ENCODE results near the gene ANAPC15. TPM values are rescaled to one million over a fixed set of nuclear protein-coding genes. Genes with fewer than 3 reads are reported as not detected.

Gene ANAPC15
- total and polyA plus RNA-seq, 2 of the 13 experiments (the other 11 are each of a cell fraction or from before 2014, with no cell fraction given): 18.8 to 25.7 TPM

DNA sequence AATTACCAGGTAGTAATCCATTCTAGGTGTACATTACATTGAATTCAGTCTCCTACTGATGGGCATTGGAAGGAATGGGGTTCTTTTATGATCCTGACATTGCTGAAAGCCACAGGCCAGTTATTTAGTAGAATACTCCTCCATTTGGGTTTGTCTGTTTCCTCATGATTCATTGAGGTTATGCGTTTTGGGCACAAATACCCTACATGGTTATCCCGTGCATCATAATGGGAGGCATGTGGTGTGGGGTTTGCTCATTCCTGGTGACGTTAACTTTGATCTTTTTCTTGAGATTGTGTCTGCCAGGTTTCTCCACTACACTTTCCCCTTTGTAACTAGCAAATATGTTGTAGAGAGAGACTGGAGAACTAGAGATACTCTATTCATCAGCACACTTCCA lies 28.6 kb upstream of the ANAPC15 start:
- no peak overlapping the region for H3K9ac ChIP-seq (ENCODE audit: insufficient read depth, low read depth, low read length)
- peaks cover 0 to 1% of the 10 kb centered on the region in 2 experiments; a peak in 2 of 5 replicates for H3K27me3 ChIP-seq (ENCODE audit: control insufficient read depth in 1 of 2, insufficient read depth in 2 of 2, low read length in 2 of 2)
- no peaks in the 10 kb centered on the region for H3K36me3 ChIP-seq (replicated peaks in 1 of 2; ENCODE audit: control insufficient read depth in 1 of 2, insufficient read depth in 2 of 2, low read length in 2 of 2)
- TF ChIP-seq TEAD3 (CRISPR knock-in tag; optimal IDR thresholded peaks at IDR 0.05; ENCODE audit: borderline replicate concordance) (no peak), ZNF124 (CRISPR knock-in tag; IDR thresholded peaks at IDR 0.05) (no peak), ZNF567 (CRISPR knock-in tag; IDR thresholded peaks at IDR 0.05; ENCODE audit: borderline replicate concordance) (no peak), MBD4 (IDR thresholded peaks at IDR 0.05; ENCODE audit: borderline replicate concordance, low read length) (no peak)
- no peak overlapping the region for H3K27ac ChIP-seq (ENCODE audit: extremely low read length, insufficient read depth, low read length)
- no peak for DNase-seq (ENCODE audit: low spot score)
- no peaks in the 10 kb centered on the region for H3K79me2 ChIP-seq (ENCODE audit: insufficient read depth, low read length)
- intact Hi-C loops (cut with micrococcal nuclease; ENCODE audit: unreplicated experiment) (no loop called here), in situ Hi-C loops (cut with HindIII; ENCODE audit: extremely low pct_ligation_motif_present, low pct_unique_long_range_greater_than_20kb) (no loop called here)
- no peaks in the 10 kb centered on the region for H3K9me3 ChIP-seq (ENCODE audit: low read length)
- 42% methylated on average over 3 of the region's 3 CpGs for WGBS (ENCODE audit: low lambda C conversion rate)
- no peak overlapping the region for H3K4me2 ChIP-seq (ENCODE audit: low read depth, low read length)
- no TSS peak for BruUV-seq (replicated peaks)
- no peak for FAIRE-seq
- no peak overlapping the region for H3K4me3 ChIP-seq (replicated peaks in 1 of 3; ENCODE audit: insufficient read depth in 1 of 3, low read depth in 2 of 3, low read length in 3 of 3)
- CTCF ChIA-PET (ENCODE audit: low intra/inter-chr PET ratio, low total read pairs): no interaction called here
- ATAC-seq: no peak
- no peaks in the 10 kb centered on the region for H4K20me1 ChIP-seq (ENCODE audit: insufficient read depth, low read length)
- POLR2A ChIA-PET: no interaction called here
- no peaks in the 10 kb centered on the region for H3K4me1 ChIP-seq (ENCODE audit: insufficient read depth, low read length)
- no peak overlapping the region for H2AFZ ChIP-seq (ENCODE audit: low read length)

GRCh38 chr11:72140661-72141060 lies 28.2 kb upstream of the ANAPC15 start:
- BruUV-seq (replicated peaks): no TSS peak
- no peak overlapping the region for H3K9ac ChIP-seq (ENCODE audit: insufficient read depth, low read depth, low read length)
- no peak overlapping the region for H3K27ac ChIP-seq (ENCODE audit: extremely low read length, insufficient read depth, low read length)
- H3K79me2 ChIP-seq (ENCODE audit: insufficient read depth, low read length): no peaks in the 10 kb centered on the region
- ChIA-PET POLR2A (no interaction called here), CTCF (ENCODE audit: low intra/inter-chr PET ratio, low total read pairs) (no interaction called here)
- H3K4me3 ChIP-seq (replicated peaks in 1 of 3; ENCODE audit: insufficient read depth in 1 of 3, low read depth in 2 of 3, low read length in 3 of 3): no peak overlapping the region
- H3K36me3 ChIP-seq (replicated peaks in 1 of 2; ENCODE audit: control insufficient read depth in 1 of 2, insufficient read depth in 2 of 2, low read length in 2 of 2): no peaks in the 10 kb centered on the region
- H3K4me1 ChIP-seq (ENCODE audit: insufficient read depth, low read length): no peaks in the 10 kb centered on the region
- intact Hi-C loops (cut with micrococcal nuclease; ENCODE audit: unreplicated experiment): no loop called here
- H3K4me2 ChIP-seq (ENCODE audit: low read depth, low read length): no peak overlapping the region
- 75% methylated on average over 2 of the region's 2 CpGs for WGBS (ENCODE audit: low lambda C conversion rate)
- peaks cover 0 to 1% of the 10 kb centered on the region in 2 experiments; a peak in 2 of 5 replicates for H3K27me3 ChIP-seq (ENCODE audit: control insufficient read depth in 1 of 2, insufficient read depth in 2 of 2, low read length in 2 of 2)
- no peak for DNase-seq (ENCODE audit: low spot score)
- TF ChIP-seq NFYB (CRISPR knock-in tag; IDR thresholded peaks at IDR 0.05): no peak
- TF ChIP-seq CHCHD3 (CRISPR knock-in tag; IDR thresholded peaks at IDR 0.05): no peak
- TF ChIP-seq ZNF720 (CRISPR knock-in tag; IDR thresholded peaks at IDR 0.05): no peak
- TF ChIP-seq, protein P1, sequence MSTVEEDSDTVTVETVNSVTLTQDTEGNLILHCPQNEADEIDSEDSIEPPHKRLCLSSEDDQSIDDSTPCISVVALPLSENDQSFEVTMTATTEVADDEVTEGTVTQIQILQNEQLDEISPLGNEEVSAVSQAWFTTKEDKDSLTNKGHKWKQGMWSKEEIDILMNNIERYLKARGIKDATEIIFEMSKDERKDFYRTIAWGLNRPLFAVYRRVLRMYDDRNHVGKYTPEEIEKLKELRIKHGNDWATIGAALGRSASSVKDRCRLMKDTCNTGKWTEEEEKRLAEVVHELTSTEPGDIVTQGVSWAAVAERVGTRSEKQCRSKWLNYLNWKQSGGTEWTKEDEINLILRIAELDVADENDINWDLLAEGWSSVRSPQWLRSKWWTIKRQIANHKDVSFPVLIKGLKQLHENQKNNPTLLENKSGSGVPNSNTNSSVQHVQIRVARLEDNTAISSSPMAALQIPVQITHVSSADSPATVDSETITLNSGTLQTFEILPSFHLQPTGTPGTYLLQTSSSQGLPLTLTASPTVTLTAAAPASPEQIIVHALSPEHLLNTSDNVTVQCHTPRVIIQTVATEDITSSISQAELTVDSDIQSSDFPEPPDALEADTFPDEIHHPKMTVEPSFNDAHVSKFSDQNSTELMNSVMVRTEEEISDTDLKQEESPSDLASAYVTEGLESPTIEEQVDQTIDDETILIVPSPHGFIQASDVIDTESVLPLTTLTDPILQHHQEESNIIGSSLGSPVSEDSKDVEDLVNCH (CRISPR knock-in tag; IDR thresholded peaks at IDR 0.05): no peak
- no peak for TF ChIP-seq HDAC6 (IDR thresholded peaks at IDR 0.05; ENCODE audit: low read depth, low read length)
- TF ChIP-seq ZFAT (CRISPR knock-in tag; conservative IDR thresholded peaks at IDR 0.05): no peak
- TF ChIP-seq POLR2A (IDR thresholded peaks at IDR 0.05; ENCODE audit: insufficient read depth in 1 of 2, low read depth in 2 of 2, low read length in 2 of 2): no peak
- TF ChIP-seq ZNF160 (CRISPR knock-in tag; IDR thresholded peaks at IDR 0.05): no peak
- no peak for TF ChIP-seq ZNF382 (CRISPR knock-in tag; IDR thresholded peaks at IDR 0.05; ENCODE audit: borderline replicate concordance)
- no peaks in the 10 kb centered on the region for H4K20me1 ChIP-seq (ENCODE audit: insufficient read depth, low read length)
- ATAC-seq: no peak
- FAIRE-seq: no peak
- no peak overlapping the region for H2AFZ ChIP-seq (ENCODE audit: low read length)
- in situ Hi-C loops (cut with HindIII; ENCODE audit: extremely low pct_ligation_motif_present, low pct_unique_long_range_greater_than_20kb): no loop called here
- H3K9me3 ChIP-seq (ENCODE audit: low read length): no peaks in the 10 kb centered on the region
